ENCODE data around the gene SH2D3C. TPM values are rescaled to one million over a fixed set of nuclear protein-coding genes. Genes with fewer than 3 reads are reported as not detected.

Gene SH2D3C
- total RNA-seq, 1 donor from 2014 or later: 5.8 TPM

DNA sequence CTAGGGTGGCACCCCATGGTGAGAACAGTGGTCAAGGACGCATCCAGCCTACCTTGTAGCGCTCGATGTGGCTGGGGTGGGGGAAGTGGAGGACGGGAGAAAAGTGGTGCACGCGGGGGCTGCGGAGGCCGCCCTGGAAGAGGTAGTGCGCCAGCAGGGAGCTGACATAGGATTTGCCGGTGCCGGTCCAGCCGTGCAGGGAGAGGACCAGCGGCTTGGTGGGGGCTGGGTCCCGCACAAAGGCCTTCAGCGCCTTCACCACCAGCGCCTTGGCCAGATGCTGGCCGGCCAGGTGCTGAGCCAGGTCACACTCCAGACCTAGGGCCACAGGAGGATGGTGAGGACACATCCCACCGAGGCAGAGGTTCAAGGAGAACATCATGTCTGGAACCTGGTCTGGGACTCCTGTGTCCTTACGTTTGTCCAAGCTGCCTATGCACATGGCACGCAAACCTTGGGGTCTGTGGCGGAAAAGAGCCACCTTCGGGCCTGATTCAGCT lies 44.2 kb downstream of the SH2D3C start:
- Histone ChIP-seq H3K9ac (ENCODE audit: low read length) (peak overlapping the region; percentile 77), H3K27me3 (ENCODE audit: insufficient read depth, low read length) (no peaks in the 10 kb centered on the region), H3K79me2 (ENCODE audit: insufficient read depth, low read length) (peaks cover 6% of the 10 kb centered on the region), H3K4me2 (ENCODE audit: low read length) (peak overlapping the region; percentile 85), H3K4me3 (ENCODE audit: insufficient read depth, low read depth, low read length) (peak overlapping the region; percentile 59), H3K27ac (ENCODE audit: low read depth, low read length) (peak overlapping the region; percentile 54), H3K36me3 (ENCODE audit: insufficient read depth, low read length) (no peaks in the 10 kb centered on the region), H3K9me3 (ENCODE audit: insufficient read depth, low read depth, low read length) (no peaks in the 10 kb centered on the region), H2AFZ (ENCODE audit: low read depth, low read length) (peak overlapping the region; percentile 87), H4K20me1 (ENCODE audit: insufficient read depth, low read length) (peaks cover 5% of the 10 kb centered on the region), H3K4me1 (ENCODE audit: insufficient read depth, low read length) (peaks cover 11% of the 10 kb centered on the region)
- no peak overlapping the region for H3K27ac Mint-ChIP-seq (ENCODE audit: unreplicated experiment)
- DNase-seq (ENCODE audit: low read depth): no peak
- peaks cover 2% of the 10 kb centered on the region for H3K4me1 Mint-ChIP-seq (ENCODE audit: low read depth, unreplicated experiment)
- H3K4me3 Mint-ChIP-seq (ENCODE audit: unreplicated experiment): peak overlapping the region; percentile 82
- FAIRE-seq: no peak
- TF ChIP-seq EZH2 (IDR thresholded peaks at IDR 0.05; ENCODE audit: insufficient read depth, low read length): no peak
- TF ChIP-seq, protein P1, sequence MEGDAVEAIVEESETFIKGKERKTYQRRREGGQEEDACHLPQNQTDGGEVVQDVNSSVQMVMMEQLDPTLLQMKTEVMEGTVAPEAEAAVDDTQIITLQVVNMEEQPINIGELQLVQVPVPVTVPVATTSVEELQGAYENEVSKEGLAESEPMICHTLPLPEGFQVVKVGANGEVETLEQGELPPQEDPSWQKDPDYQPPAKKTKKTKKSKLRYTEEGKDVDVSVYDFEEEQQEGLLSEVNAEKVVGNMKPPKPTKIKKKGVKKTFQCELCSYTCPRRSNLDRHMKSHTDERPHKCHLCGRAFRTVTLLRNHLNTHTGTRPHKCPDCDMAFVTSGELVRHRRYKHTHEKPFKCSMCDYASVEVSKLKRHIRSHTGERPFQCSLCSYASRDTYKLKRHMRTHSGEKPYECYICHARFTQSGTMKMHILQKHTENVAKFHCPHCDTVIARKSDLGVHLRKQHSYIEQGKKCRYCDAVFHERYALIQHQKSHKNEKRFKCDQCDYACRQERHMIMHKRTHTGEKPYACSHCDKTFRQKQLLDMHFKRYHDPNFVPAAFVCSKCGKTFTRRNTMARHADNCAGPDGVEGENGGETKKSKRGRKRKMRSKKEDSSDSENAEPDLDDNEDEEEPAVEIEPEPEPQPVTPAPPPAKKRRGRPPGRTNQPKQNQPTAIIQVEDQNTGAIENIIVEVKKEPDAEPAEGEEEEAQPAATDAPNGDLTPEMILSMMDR (IDR thresholded peaks at IDR 0.05; ENCODE audit: insufficient read depth, low read depth, low read length): no peak
- H3K27me3 Mint-ChIP-seq (ENCODE audit: low read depth, unreplicated experiment): peaks cover 6% of the 10 kb centered on the region
- no peaks in the 10 kb centered on the region for H3K36me3 Mint-ChIP-seq (ENCODE audit: low read depth, unreplicated experiment)
- H3K9me3 Mint-ChIP-seq (ENCODE audit: unreplicated experiment): peaks cover under 1% of the 10 kb centered on the region

DNA sequence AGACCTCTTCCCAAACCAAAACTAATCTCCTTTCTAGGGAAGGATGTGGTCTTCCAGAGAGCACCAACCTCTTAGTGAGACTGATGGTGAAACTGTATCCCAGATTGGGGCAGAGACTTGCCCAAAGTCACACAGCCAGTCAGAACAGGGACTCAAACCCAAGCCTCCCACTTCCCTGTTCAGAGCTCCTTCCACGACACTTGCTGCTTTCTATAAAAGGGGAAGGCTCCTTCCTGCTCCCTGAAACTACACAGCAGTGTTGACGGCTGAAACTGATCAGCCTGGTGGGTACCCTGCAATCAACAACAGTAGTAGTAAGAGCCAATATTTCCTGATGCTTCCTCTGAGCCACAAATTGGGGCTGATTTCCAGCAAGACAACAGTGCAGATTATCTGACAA lies 44.9 kb downstream of the SH2D3C start:
- Histone ChIP-seq H3K79me2 (ENCODE audit: insufficient read depth, low read length) (peaks cover 6% of the 10 kb centered on the region), H3K36me3 (ENCODE audit: insufficient read depth, low read length) (no peaks in the 10 kb centered on the region), H3K9me3 (ENCODE audit: insufficient read depth, low read depth, low read length) (no peaks in the 10 kb centered on the region), H3K4me3 (ENCODE audit: insufficient read depth, low read depth, low read length) (no peak overlapping the region), H3K27me3 (ENCODE audit: insufficient read depth, low read length) (no peaks in the 10 kb centered on the region), H3K4me1 (ENCODE audit: insufficient read depth, low read length) (peaks cover 11% of the 10 kb centered on the region), H3K4me2 (ENCODE audit: low read length) (no peak overlapping the region), H3K9ac (ENCODE audit: low read length) (no peak overlapping the region), H4K20me1 (ENCODE audit: insufficient read depth, low read length) (peaks cover 5% of the 10 kb centered on the region), H3K27ac (ENCODE audit: low read depth, low read length) (no peak overlapping the region), H2AFZ (ENCODE audit: low read depth, low read length) (no peak overlapping the region)
- Mint-ChIP-seq H3K4me3 (ENCODE audit: unreplicated experiment) (peak overlapping the region; percentile 82), H3K27ac (ENCODE audit: unreplicated experiment) (no peak overlapping the region), H3K9me3 (ENCODE audit: unreplicated experiment) (peaks cover 2% of the 10 kb centered on the region), H3K27me3 (ENCODE audit: low read depth, unreplicated experiment) (peaks cover 9% of the 10 kb centered on the region), H3K4me1 (ENCODE audit: low read depth, unreplicated experiment) (peaks cover 2% of the 10 kb centered on the region), H3K36me3 (ENCODE audit: low read depth, unreplicated experiment) (no peaks in the 10 kb centered on the region)
- no peak for DNase-seq (ENCODE audit: low read depth)
- no peak for FAIRE-seq
- no peak for TF ChIP-seq EZH2 (IDR thresholded peaks at IDR 0.05; ENCODE audit: insufficient read depth, low read length)
- TF ChIP-seq, protein P1 (IDR thresholded peaks at IDR 0.05; ENCODE audit: insufficient read depth, low read depth, low read length): no peak

DNA sequence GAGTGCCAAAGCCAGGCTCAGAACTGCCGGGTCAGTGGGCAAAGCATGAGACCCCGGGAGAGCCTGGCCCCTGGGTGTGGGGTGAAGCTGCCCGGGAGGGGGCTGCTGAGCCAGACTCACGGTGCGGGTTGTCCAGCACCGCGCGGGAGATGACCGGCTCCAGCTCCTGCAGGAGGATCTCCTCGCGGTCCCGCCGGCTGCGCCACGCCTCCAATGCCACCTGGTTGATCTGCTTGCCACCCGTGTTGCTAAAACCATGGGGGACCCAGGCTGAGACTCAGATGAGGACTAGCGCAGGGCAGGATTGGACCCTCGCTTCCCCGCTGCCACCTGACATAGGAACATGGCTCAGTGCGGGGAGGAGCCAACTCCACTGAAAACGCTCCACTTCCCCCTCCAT lies 46.0 kb downstream of the SH2D3C start:
- Histone ChIP-seq H3K36me3 (ENCODE audit: insufficient read depth, low read length) (no peaks in the 10 kb centered on the region), H3K9ac (ENCODE audit: low read length) (no peak overlapping the region), H3K79me2 (ENCODE audit: insufficient read depth, low read length) (peaks cover 6% of the 10 kb centered on the region), H3K4me1 (ENCODE audit: insufficient read depth, low read length) (peaks cover 11% of the 10 kb centered on the region), H3K27me3 (ENCODE audit: insufficient read depth, low read length) (no peaks in the 10 kb centered on the region), H3K4me2 (ENCODE audit: low read length) (no peak overlapping the region), H3K9me3 (ENCODE audit: insufficient read depth, low read depth, low read length) (no peaks in the 10 kb centered on the region), H3K4me3 (ENCODE audit: insufficient read depth, low read depth, low read length) (no peak overlapping the region), H2AFZ (ENCODE audit: low read depth, low read length) (no peak overlapping the region), H3K27ac (ENCODE audit: low read depth, low read length) (no peak overlapping the region), H4K20me1 (ENCODE audit: insufficient read depth, low read length) (peaks cover 5% of the 10 kb centered on the region)
- H3K27me3 Mint-ChIP-seq (ENCODE audit: low read depth, unreplicated experiment): peaks cover 8% of the 10 kb centered on the region
- TF ChIP-seq EZH2 (IDR thresholded peaks at IDR 0.05; ENCODE audit: insufficient read depth, low read length): no peak
- TF ChIP-seq, protein P1 (IDR thresholded peaks at IDR 0.05; ENCODE audit: insufficient read depth, low read depth, low read length): no peak
- peaks cover 2% of the 10 kb centered on the region for H3K4me1 Mint-ChIP-seq (ENCODE audit: low read depth, unreplicated experiment)
- DNase-seq (ENCODE audit: low read depth) (no peak), FAIRE-seq (no peak)
- H3K4me3 Mint-ChIP-seq (ENCODE audit: unreplicated experiment): no peak overlapping the region
- H3K9me3 Mint-ChIP-seq (ENCODE audit: unreplicated experiment): peaks cover 2% of the 10 kb centered on the region
- H3K27ac Mint-ChIP-seq (ENCODE audit: unreplicated experiment): no peak overlapping the region
- no peaks in the 10 kb centered on the region for H3K36me3 Mint-ChIP-seq (ENCODE audit: low read depth, unreplicated experiment)

Data from astrocyte (in vitro differentiated cells and primary cell).